ENCODE data around the gene MIEN1.

Gene MIEN1

GRCh38 chr17:39730095-39730921 lies at the start of gene MIEN1:
Gene MIEN1, minus strand, starts transcription at chr17:39730532. Its CDS starts 37 bp downstream, at chr17:39730495.
- TF ChIP-seq GATA2 (IDR thresholded peaks at IDR 0.05; ENCODE audit: low read depth, low read length): no peak
- TF ChIP-seq GATA3 (IDR thresholded peaks at IDR 0.05; ENCODE audit: low read depth, low read length): no peak

- TF ChIP-seq GATA2 (IDR thresholded peaks at IDR 0.05; ENCODE audit: low read depth, low read length) (no peak), GATA3 (IDR thresholded peaks at IDR 0.05; ENCODE audit: low read depth, low read length) (no peak)
These were observed 47.4 kb upstream of the MIEN1 start for GRCh38 chr17:39777534-39778365.

- no peak for TF ChIP-seq GATA2 (IDR thresholded peaks at IDR 0.05; ENCODE audit: low read depth, low read length)
- no peak for TF ChIP-seq GATA3 (IDR thresholded peaks at IDR 0.05; ENCODE audit: low read depth, low read length)
These were observed 45.9 kb upstream of the MIEN1 start for GRCh38 chr17:39776252-39776651.

- TF ChIP-seq GATA3 (IDR thresholded peaks at IDR 0.05; ENCODE audit: low read depth, low read length): no peak
- no peak for TF ChIP-seq GATA2 (IDR thresholded peaks at IDR 0.05; ENCODE audit: low read depth, low read length)
These were observed 44.7 kb upstream of the MIEN1 start for GRCh38 chr17:39775031-39775430.

GRCh38 chr17:39774047-39774446 lies 43.7 kb upstream of the MIEN1 start:
- no peak for TF ChIP-seq GATA2 (IDR thresholded peaks at IDR 0.05; ENCODE audit: low read depth, low read length)
- TF ChIP-seq GATA3 (IDR thresholded peaks at IDR 0.05; ENCODE audit: low read depth, low read length): no peak

GRCh38 chr17:39772987-39773934 lies 42.9 kb upstream of the MIEN1 start:
- TF ChIP-seq GATA2 (IDR thresholded peaks at IDR 0.05; ENCODE audit: low read depth, low read length) (no peak), GATA3 (IDR thresholded peaks at IDR 0.05; ENCODE audit: low read depth, low read length) (no peak)

- TF ChIP-seq GATA2 (IDR thresholded peaks at IDR 0.05; ENCODE audit: low read depth, low read length) (no peak), GATA3 (IDR thresholded peaks at IDR 0.05; ENCODE audit: low read depth, low read length) (no peak)
These were observed 42.1 kb upstream of the MIEN1 start for GRCh38 chr17:39772415-39772814.

GRCh38 chr17:39769974-39770587 lies 39.7 kb upstream of the MIEN1 start:
- TF ChIP-seq GATA2 (IDR thresholded peaks at IDR 0.05; ENCODE audit: low read depth, low read length) (no peak), GATA3 (IDR thresholded peaks at IDR 0.05; ENCODE audit: low read depth, low read length) (no peak)

- TF ChIP-seq GATA3 (IDR thresholded peaks at IDR 0.05; ENCODE audit: low read depth, low read length): no peak
- no peak for TF ChIP-seq GATA2 (IDR thresholded peaks at IDR 0.05; ENCODE audit: low read depth, low read length)
These were observed 36.8 kb upstream of the MIEN1 start for GRCh38 chr17:39767147-39767546.

- TF ChIP-seq GATA3 (IDR thresholded peaks at IDR 0.05; ENCODE audit: low read depth, low read length) (no peak), GATA2 (IDR thresholded peaks at IDR 0.05; ENCODE audit: low read depth, low read length) (no peak)
These were observed 35.4 kb upstream of the MIEN1 start for GRCh38 chr17:39765766-39766165.

- no peak for TF ChIP-seq GATA2 (IDR thresholded peaks at IDR 0.05; ENCODE audit: low read depth, low read length)
These were observed 34.8 kb upstream of the MIEN1 start for GRCh38 chr17:39765175-39765574.

GRCh38 chr17:39763051-39763820 lies 32.9 kb upstream of the MIEN1 start:
- TF ChIP-seq GATA3 (IDR thresholded peaks at IDR 0.05; ENCODE audit: low read depth, low read length) (no peak), GATA2 (IDR thresholded peaks at IDR 0.05; ENCODE audit: low read depth, low read length) (no peak)
